ENCODE results near the gene PLPP4. TPM values are rescaled to one million over a fixed set of nuclear protein-coding genes. Genes with fewer than 3 reads are reported as not detected.

PLPP4 gene
- total RNA-seq, 1 donor from 2014 or later = not detected

DNA sequence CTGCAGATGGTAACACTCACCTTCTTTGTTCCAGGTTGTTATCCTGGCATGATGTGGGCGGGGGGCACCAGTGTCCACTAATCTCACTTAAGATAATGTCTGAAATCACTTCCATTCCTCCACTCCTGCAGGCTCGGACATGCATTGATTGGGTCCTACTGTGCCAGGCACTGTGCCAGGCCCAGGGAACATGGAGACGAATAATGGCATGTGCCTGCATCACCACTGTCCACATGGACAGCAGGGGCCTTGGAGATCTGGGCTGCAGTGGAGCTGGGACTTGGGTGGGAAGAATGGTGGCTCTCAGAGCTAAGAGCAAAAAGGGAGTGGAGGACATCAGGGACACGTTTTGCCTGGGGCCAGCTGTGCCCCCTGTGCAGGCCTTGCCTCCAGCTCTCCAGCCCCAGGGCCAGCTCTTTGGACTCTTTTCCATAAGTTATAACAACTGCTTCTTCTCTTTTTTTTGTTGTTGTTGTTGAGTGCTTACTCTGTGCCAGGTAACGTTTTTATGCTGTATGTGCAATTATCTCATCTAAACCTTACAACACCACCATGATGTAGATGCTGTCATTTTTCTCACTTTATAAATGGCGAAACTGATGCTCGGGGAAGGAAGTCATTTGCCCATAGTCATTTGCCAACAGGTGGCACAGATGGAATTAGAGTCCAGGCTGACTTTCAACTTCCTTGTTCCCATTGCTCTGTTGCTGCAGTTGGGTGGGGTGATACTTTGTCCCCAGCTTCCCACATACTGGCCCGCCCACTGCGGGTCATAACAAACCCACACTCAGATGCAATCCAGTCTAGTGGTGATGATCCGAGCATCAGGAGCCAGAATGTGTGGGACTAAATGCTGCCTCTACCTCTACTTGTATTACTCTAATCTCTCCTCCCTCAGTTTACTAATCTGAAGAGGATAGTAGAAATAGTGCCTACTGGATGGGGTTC is 19.1 kb downstream of the PLPP4 start:
- Histone ChIP-seq H3K4me1 (no peaks in the 10 kb centered on the region), H3K36me3 (no peaks in the 10 kb centered on the region), H3K27me3 (no peaks in the 10 kb centered on the region), H3K9me3 (peaks cover 0 to 5% of the 10 kb centered on the region in 2 donors), H3K4me3 (no peak overlapping the region), H3K27ac (no peak overlapping the region)
- intact Hi-C loops (cut with DNase I) = no loop called here
- no peak for DNase-seq (ENCODE audit: low spot score in 2 of 2)
- TF ChIP-seq, protein P1, sequence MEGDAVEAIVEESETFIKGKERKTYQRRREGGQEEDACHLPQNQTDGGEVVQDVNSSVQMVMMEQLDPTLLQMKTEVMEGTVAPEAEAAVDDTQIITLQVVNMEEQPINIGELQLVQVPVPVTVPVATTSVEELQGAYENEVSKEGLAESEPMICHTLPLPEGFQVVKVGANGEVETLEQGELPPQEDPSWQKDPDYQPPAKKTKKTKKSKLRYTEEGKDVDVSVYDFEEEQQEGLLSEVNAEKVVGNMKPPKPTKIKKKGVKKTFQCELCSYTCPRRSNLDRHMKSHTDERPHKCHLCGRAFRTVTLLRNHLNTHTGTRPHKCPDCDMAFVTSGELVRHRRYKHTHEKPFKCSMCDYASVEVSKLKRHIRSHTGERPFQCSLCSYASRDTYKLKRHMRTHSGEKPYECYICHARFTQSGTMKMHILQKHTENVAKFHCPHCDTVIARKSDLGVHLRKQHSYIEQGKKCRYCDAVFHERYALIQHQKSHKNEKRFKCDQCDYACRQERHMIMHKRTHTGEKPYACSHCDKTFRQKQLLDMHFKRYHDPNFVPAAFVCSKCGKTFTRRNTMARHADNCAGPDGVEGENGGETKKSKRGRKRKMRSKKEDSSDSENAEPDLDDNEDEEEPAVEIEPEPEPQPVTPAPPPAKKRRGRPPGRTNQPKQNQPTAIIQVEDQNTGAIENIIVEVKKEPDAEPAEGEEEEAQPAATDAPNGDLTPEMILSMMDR (IDR thresholded peaks at IDR 0.05) = no peak

DNA sequence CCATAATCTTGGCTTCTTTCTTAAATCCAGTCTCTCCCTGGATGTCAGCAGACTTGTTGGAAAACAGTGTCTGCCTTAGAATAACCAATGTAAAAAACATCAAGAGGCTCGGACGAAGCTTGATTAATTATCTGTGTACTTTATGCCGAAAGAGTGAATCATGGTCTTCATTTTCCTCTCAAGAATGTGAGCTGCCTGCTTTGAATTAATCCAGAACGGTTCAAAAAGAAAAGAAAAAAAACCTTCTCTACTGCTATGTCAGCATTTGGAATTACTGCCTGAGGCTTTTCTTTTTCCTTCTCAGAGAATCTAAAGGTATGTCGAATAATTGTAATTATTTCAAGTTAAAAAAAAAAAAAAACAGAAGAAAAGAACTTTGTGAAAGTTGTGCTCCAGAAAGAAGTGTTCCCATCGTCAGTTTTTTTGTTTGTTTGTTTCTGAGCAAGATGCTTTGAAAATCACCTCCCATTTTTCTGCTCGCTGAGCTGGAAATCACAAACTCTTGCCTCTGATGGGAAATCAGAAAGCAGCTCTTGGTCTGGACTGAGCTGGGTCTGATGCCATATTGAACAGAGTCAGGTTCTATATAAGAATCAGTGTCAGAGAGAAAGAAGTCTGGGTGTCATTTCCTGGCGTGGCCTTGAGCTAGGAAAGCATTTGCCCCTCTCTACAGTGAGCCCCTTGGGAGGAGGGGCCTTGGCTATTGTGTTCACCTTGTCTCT is 20.2 kb downstream of the PLPP4 start:
- Histone ChIP-seq H3K4me3 (no peak overlapping the region), H3K4me1 (no peaks in the 10 kb centered on the region), H3K36me3 (no peaks in the 10 kb centered on the region), H3K9me3 (no peaks in the 10 kb centered on the region), H3K27me3 (no peaks in the 10 kb centered on the region), H3K27ac (no peak overlapping the region)
- TF ChIP-seq, protein P1 (IDR thresholded peaks at IDR 0.05) = no peak
- no peak for DNase-seq (ENCODE audit: low spot score in 2 of 2)
- intact Hi-C loops (cut with DNase I) = no loop called here

DNA sequence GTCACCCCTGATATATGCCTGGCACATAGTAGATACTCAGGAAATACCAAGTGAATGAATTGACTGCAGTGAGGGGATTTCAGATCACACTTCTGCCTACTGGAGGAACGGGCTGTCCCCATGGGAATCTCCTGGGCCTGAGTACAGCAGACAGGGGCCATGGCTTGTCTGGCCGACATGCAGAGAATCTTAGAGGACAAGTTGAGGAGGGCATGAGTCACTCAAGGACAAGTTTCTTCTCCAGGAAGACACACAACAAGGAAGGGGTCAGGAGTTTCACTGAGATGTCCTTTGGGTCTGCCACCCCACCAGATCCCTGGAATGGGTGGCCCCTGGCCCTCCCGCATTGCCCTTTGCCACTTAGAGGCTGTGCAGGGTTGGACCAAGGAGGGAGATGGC is 20.7 kb downstream of the PLPP4 start:
- intact Hi-C loops (cut with DNase I) = no loop called here
- Histone ChIP-seq H3K27me3 (no peaks in the 10 kb centered on the region), H3K9me3 (no peaks in the 10 kb centered on the region), H3K4me3 (no peak overlapping the region), H3K27ac (no peak overlapping the region), H3K36me3 (no peaks in the 10 kb centered on the region), H3K4me1 (no peaks in the 10 kb centered on the region)
- DNase-seq (ENCODE audit: low spot score in 2 of 2) = no peak
- TF ChIP-seq, protein P1 (IDR thresholded peaks at IDR 0.05) = no peak

DNA sequence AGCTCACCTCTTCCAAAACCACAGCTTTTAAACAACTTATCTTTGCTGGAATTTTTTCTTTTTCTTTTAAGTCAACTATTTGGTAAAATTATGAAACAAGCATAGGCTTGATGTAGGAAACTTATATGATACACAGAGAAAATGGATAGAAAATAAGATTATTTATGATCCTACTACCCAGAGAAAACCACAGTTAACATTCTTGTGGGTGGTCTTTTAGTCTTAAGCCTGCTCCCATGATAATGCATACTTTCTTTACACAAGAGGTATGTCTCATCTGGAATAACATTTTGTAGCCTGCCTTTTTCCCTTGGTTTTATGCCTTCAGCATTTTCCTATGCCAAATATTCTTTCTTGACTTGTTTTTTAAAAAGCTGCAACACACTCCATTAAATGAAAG is 21.4 kb downstream of the PLPP4 start:
- Histone ChIP-seq H3K4me3 (no peak overlapping the region), H3K27me3 (no peaks in the 10 kb centered on the region), H3K4me1 (no peaks in the 10 kb centered on the region), H3K27ac (no peak overlapping the region), H3K36me3 (no peaks in the 10 kb centered on the region), H3K9me3 (no peaks in the 10 kb centered on the region)
- no peak for DNase-seq (ENCODE audit: low spot score in 2 of 2)
- intact Hi-C loops (cut with DNase I) = no loop called here
- TF ChIP-seq, protein P1 (IDR thresholded peaks at IDR 0.05) = no peak

DNA sequence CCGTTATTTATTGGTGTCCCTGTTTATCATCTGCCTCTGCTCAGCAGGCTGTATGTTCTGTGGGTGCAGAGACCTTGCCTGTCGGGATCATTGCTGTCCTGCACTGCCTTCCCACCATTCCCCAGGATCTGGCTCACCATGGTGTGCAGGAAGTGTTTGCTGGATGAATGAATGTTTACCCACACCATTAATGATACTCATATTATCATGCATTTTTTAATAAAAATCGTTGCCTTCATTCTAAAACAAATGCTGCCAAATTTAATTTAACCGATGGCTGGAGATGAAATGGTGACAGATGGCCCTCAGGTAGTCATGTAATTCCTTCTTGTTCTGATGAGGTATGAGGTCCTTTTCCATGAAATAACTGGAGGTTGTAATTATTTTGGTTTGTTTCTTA is 22.5 kb downstream of the PLPP4 start:
- TF ChIP-seq, protein P1 (IDR thresholded peaks at IDR 0.05) = no peak
- DNase-seq (ENCODE audit: low spot score in 2 of 2) = no peak
- no peaks in the 10 kb centered on the region for H3K36me3 ChIP-seq
- H3K4me3 ChIP-seq = no peak overlapping the region
- H3K27ac ChIP-seq = no peak overlapping the region
- H3K27me3 ChIP-seq = no peaks in the 10 kb centered on the region
- no peaks in the 10 kb centered on the region for H3K9me3 ChIP-seq
- intact Hi-C loops (cut with DNase I) = no loop called here
- H3K4me1 ChIP-seq = no peaks in the 10 kb centered on the region
